Tibial nerve (tissue), 3 donors: ENCODE data around the gene KRTAP5-11.

Experiments
- CTCF ChIP-seq, 5 experiments: fragments of 200-600 bp in 3 of 5; fragments of 450-650 bp in 2 of 5; sonication (generic) in 3 of 5; IDR thresholded peaks; one replicate each; pipeline ENCODE4 v1.5.1; 2016 to 2019; ENCODE audit warnings: antibody characterized with exemption in 5 of 5, mild to moderate bottlenecking in 3 of 5, moderate library complexity in 2 of 5
- POLR2A ChIP-seq, 2 donors: fragments of 450-650 bp; IDR thresholded peaks; one replicate each; pipeline ENCODE4 v1.6.1; 2017; ENCODE audit warnings: antibody characterized with exemption in 2 of 2, mild to moderate bottlenecking in 2 of 2, moderate library complexity in 2 of 2

- TF ChIP-seq CTCF (IDR thresholded peaks at IDR 0.05) (no peak), POLR2A (IDR thresholded peaks at IDR 0.05) (no peak)
These were observed 44.0 kb downstream of the KRTAP5-11 start for GRCh38 chr11:71538666-71538990.
